Loucy (cell line): ENCODE data around the gene SUPT3H.

Experiments
- H2AFZ ChIP-seq: fragments of 200-600 bp; sonication (generic); 2 replicates; pipeline ENCODE4 v1.6.0; 2016; ENCODE audit warnings: antibody characterized with exemption, mild to moderate bottlenecking, low read length, moderate library complexity
- H3F3A ChIP-seq: fragments of 200-600 bp; 2 replicates; pipeline ENCODE4 v1.6.0; 2016; ENCODE audit warnings: antibody characterized with exemption, low read depth, mild to moderate bottlenecking
- H3K27me3 ChIP-seq: fragments of 200-600 bp; sonication (generic); 2 replicates; pipeline ENCODE4 v1.6.1; 2014; ENCODE audit warnings: low read length, mild to moderate bottlenecking; ENCODE audit not compliant: insufficient read depth, poor library complexity, severe bottlenecking
- H3K36me3 ChIP-seq: fragments of 200-600 bp; sonication (generic); 2 replicates; pipeline ENCODE4 v1.6.1; 2016; ENCODE audit warnings: low read length; ENCODE audit not compliant: insufficient read depth
- H3K4me1 ChIP-seq: fragments of 200-600 bp; sonication (generic); 2 replicates; pipeline ENCODE4 v1.5.1; 2014; ENCODE audit warnings: low read length, mild to moderate bottlenecking; ENCODE audit not compliant: insufficient read depth, poor library complexity, severe bottlenecking
- H3K4me2 ChIP-seq: fragments of 200-600 bp; sonication (generic); 2 replicates; pipeline ENCODE4 v1.6.0; 2014; ENCODE audit warnings: antibody characterized with exemption, low read length, low read depth, mild to moderate bottlenecking; ENCODE audit not compliant: poor library complexity, severe bottlenecking
- H3K4me3 ChIP-seq: fragments of 200-600 bp; sonication (generic); 2 replicates; pipeline ENCODE4 v1.5.1; 2014; ENCODE audit warnings: low read length, mild to moderate bottlenecking, mixed read lengths; ENCODE audit not compliant: poor library complexity, severe bottlenecking
- H3K79me2 ChIP-seq: fragments of 200-600 bp; sonication (generic); 2 replicates; pipeline ENCODE4 v1.6.1; 2014; ENCODE audit warnings: low read length; ENCODE audit not compliant: insufficient read depth
- H3K9ac ChIP-seq: fragments of 200-600 bp; sonication (generic); 2 replicates; pipeline ENCODE4 v1.6.0; 2014; ENCODE audit warnings: mild to moderate bottlenecking, low read depth, low read length, moderate library complexity; ENCODE audit not compliant: poor library complexity, severe bottlenecking
- H3K9me2 ChIP-seq: fragments of 200-600 bp; sonication (generic); replicated peaks from 2 replicates; pipeline ENCODE4 v1.6.1; 2016; ENCODE audit warnings: low read depth, low read length, mixed read lengths
- H3K9me3 ChIP-seq: fragments of 200-600 bp; sonication (generic); 2 replicates; pipeline ENCODE4 v1.6.1; 2014; ENCODE audit warnings: mild to moderate bottlenecking, antibody characterized with exemption, low read length, low read depth; ENCODE audit not compliant: insufficient read depth
- H4K20me1 ChIP-seq: fragments of 200-600 bp; sonication (generic); 2 replicates; pipeline ENCODE4 v1.6.0; 2014; ENCODE audit warnings: antibody characterized with exemption, low read length, mild to moderate bottlenecking; ENCODE audit not compliant: insufficient read depth, poor library complexity, severe bottlenecking
- CTCF ChIP-seq: fragments of 200-600 bp; sonication (generic); conservative IDR thresholded peaks from 2 replicates; pipeline ENCODE4 v1.5.1; 2014; ENCODE audit warnings: mild to moderate bottlenecking, antibody characterized with exemption, low read length
- EZH2phosphoT487 ChIP-seq: fragments of 200-600 bp; IDR thresholded peaks from 2 replicates; pipeline ENCODE4 v1.6.1; 2018; ENCODE audit warnings: antibody characterized with exemption, mild to moderate bottlenecking, moderate library complexity, borderline replicate concordance

The SUPT3H gene

GRCh38 chr6:45388328-45388727, 10.6 kb upstream of the SUPT3H start:
- no peaks in the 10 kb centered on the region for H3K36me3 ChIP-seq
- no peaks in the 10 kb centered on the region for H3K79me2 ChIP-seq

GRCh38 chr6:45387236-45387635, 9.5 kb upstream of the SUPT3H start:
- Histone ChIP-seq H3K4me2 (no peak overlapping the region), H3K4me1 (peaks cover 7% of the 10 kb centered on the region), H2AFZ (no peak overlapping the region), H3K9me3 (no peaks in the 10 kb centered on the region), H3K79me2 (no peaks in the 10 kb centered on the region), H3K9ac (no peak overlapping the region), H3K4me3 (no peak overlapping the region), H3K9me2 (no peaks in the 10 kb centered on the region), H3K27me3 (no peaks in the 10 kb centered on the region), H3F3A (no peaks in the 10 kb centered on the region), H4K20me1 (no peaks in the 10 kb centered on the region), H3K36me3 (no peaks in the 10 kb centered on the region)
- TF ChIP-seq CTCF (no peak), EZH2phosphoT487 (no peak)

More at GRCh38 chr6:45388328-45388727, 10.6 kb upstream of the SUPT3H start:
- Histone ChIP-seq H3K9me2 (no peaks in the 10 kb centered on the region), H2AFZ (no peak overlapping the region), H3K9ac (no peak overlapping the region), H3K4me2 (no peak overlapping the region), H3K4me1 (peaks cover 7% of the 10 kb centered on the region), H3K9me3 (peaks cover 6% of the 10 kb centered on the region; the same call in 1 of the 2 replicates), H4K20me1 (no peaks in the 10 kb centered on the region), H3K4me3 (no peak overlapping the region), H3F3A (no peaks in the 10 kb centered on the region), H3K27me3 (no peaks in the 10 kb centered on the region)
- TF ChIP-seq CTCF (no peak), EZH2phosphoT487 (no peak)

GRCh38 chr6:45386501-45386900, 8.8 kb upstream of the SUPT3H start:
- Histone ChIP-seq H3K4me3 (no peak overlapping the region), H4K20me1 (no peaks in the 10 kb centered on the region), H3K4me2 (no peak overlapping the region), H3K27me3 (no peaks in the 10 kb centered on the region), H3K4me1 (peaks cover 7% of the 10 kb centered on the region), H3K9me3 (no peaks in the 10 kb centered on the region), H3K9ac (no peak overlapping the region), H3K79me2 (no peaks in the 10 kb centered on the region), H3K36me3 (no peaks in the 10 kb centered on the region), H3K9me2 (no peaks in the 10 kb centered on the region), H2AFZ (no peak overlapping the region), H3F3A (no peaks in the 10 kb centered on the region)
- TF ChIP-seq CTCF: no peak
- TF ChIP-seq EZH2phosphoT487: no peak
